ENCODE results near the gene SIGLEC8.

DNA sequence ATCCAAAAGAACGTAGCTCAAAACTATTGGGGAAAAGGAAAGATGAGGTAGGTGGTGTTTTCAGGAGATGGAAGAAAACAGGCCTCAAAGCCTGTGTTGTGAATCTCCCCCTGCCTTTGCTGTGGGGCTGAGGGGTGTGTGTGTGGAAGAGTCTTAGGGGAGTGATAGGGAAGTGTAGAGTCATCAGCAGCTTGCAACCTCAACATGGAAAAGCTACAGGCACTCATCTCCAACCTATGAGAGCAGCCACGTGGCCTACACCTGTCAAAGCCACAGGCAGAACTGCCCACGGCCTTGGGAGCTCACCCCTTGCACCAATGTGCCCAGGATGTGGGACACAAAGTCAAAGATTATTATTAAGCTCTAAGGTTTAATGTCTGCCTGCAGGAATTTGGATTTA is 47.6 kb upstream of the SIGLEC8 start:
- TF ChIP-seq, protein P1, sequence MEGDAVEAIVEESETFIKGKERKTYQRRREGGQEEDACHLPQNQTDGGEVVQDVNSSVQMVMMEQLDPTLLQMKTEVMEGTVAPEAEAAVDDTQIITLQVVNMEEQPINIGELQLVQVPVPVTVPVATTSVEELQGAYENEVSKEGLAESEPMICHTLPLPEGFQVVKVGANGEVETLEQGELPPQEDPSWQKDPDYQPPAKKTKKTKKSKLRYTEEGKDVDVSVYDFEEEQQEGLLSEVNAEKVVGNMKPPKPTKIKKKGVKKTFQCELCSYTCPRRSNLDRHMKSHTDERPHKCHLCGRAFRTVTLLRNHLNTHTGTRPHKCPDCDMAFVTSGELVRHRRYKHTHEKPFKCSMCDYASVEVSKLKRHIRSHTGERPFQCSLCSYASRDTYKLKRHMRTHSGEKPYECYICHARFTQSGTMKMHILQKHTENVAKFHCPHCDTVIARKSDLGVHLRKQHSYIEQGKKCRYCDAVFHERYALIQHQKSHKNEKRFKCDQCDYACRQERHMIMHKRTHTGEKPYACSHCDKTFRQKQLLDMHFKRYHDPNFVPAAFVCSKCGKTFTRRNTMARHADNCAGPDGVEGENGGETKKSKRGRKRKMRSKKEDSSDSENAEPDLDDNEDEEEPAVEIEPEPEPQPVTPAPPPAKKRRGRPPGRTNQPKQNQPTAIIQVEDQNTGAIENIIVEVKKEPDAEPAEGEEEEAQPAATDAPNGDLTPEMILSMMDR (IDR thresholded peaks at IDR 0.05; ENCODE audit: poor library complexity, severe bottlenecking) = no peak
- TF ChIP-seq RAD21 (conservative IDR thresholded peaks at IDR 0.05) = no peak
- TF ChIP-seq EZH2 (IDR thresholded peaks at IDR 0.05; ENCODE audit: borderline replicate concordance, insufficient read depth, low read length, poor library complexity, severe bottlenecking) = no peak

Data from neural cell (in vitro differentiated cells).